Natural killer cell (primary cell): ENCODE measurements around the gene SCAF4. TPM values are rescaled to one million over a fixed set of nuclear protein-coding genes. Genes with fewer than 3 reads are reported as not detected.

Experiments used
- ATAC-seq, 3 donors: fragments of 150-1000 bp in 2 of 3; fragments of 200-7000 bp in 1 of 3; cut with Tn5 transposase; 1 replicate in 1 of 3; 2 replicates in 2 of 3; pipeline ENCODE4 v1.10.0; 2021; ENCODE audit warnings: mild to moderate bottlenecking in 2 of 3, moderate library complexity in 2 of 3
- DNase-seq, 2 donors: peaks; one replicate each; pipeline versions ENCODE4 v3.0.0 to v3.0.0-alpha.2; 2013 to 2021; ENCODE audit warnings: mixed read lengths in 1 of 2
- H3K27ac ChIP-seq: one replicate; pipeline ENCODE4 v1.5.1; 2013; ENCODE audit warnings: mild to moderate bottlenecking, low read length
- H3K27me3 ChIP-seq: one replicate; pipeline ENCODE4 v1.6.1; 2013; ENCODE audit warnings: low read length; ENCODE audit not compliant: control insufficient read depth, insufficient read depth
- H3K36me3 ChIP-seq: one replicate; pipeline ENCODE4 v1.6.1; 2013; ENCODE audit warnings: low read length; ENCODE audit not compliant: control insufficient read depth, insufficient read depth
- H3K4me1 ChIP-seq: one replicate; pipeline ENCODE4 v1.6.1; 2013; ENCODE audit warnings: low read length; ENCODE audit not compliant: control insufficient read depth, insufficient read depth
- H3K4me3 ChIP-seq: one replicate; pipeline ENCODE4 v1.5.1; 2013; ENCODE audit warnings: low read length
- H3K9me3 ChIP-seq: one replicate; pipeline ENCODE4 v1.6.1; 2013; ENCODE audit warnings: low read length; ENCODE audit not compliant: control insufficient read depth, insufficient read depth
- H3K27ac Mint-ChIP-seq, 2 donors: one replicate each; pipeline ENCODE4 v1.8.0; 2022; ENCODE audit warnings: mild to moderate bottlenecking in 2 of 2, mixed read lengths in 2 of 2, moderate library complexity in 1 of 2
- H3K27me3 Mint-ChIP-seq, 2 donors: one replicate each; pipeline ENCODE4 v1.8.0; 2022; ENCODE audit warnings: low read depth in 2 of 2, mixed read lengths in 2 of 2
- H3K36me3 Mint-ChIP-seq: one replicate; pipeline ENCODE4 v1.8.0; 2022; ENCODE audit warnings: mixed read lengths
- H3K4me1 Mint-ChIP-seq, 2 donors: one replicate each; pipeline ENCODE4 v1.8.0; 2022; ENCODE audit warnings: mixed read lengths in 2 of 2
- H3K4me3 Mint-ChIP-seq: one replicate; pipeline ENCODE4 v1.8.0; 2022; ENCODE audit warnings: mild to moderate bottlenecking, moderate library complexity, mixed read lengths
- H3K9me3 Mint-ChIP-seq, 2 donors: one replicate each; pipeline ENCODE4 v1.8.0; 2022; ENCODE audit warnings: mixed read lengths in 2 of 2
- CTCF ChIP-seq: fragments of 200-600 bp; IDR thresholded peaks from one replicate; pipeline ENCODE4 v1.8.0; 2022; ENCODE audit warnings: antibody characterized with exemption
- WGBS: methylation state at CpG from one replicate; pipeline ENCODE4 v1.1.7; 2013; ENCODE audit warnings: missing lambda C conversion rate; ENCODE audit not compliant: insufficient coverage; 5-methylcytosine and 5-hydroxymethylcytosine counted together
- intact Hi-C: fragments of 100-400 bp; cut with micrococcal nuclease; formaldehyde crosslinking; loops from one replicate; pipeline ENCODE4 v1.14.2; 2022
- total RNA-seq, 4 donors: library from RNA; stranded (reverse); fragments of 120-200 nt in 1 of 4; gene quantifications; one replicate each; pipeline versions ENCODE4 v1.2.3 to v1.2.4, GENCODE V29; 2013 to 2022

Gene SCAF4
- total RNA-seq, 3 donors from 2014 or later (not counting 1 experiment from before 2014, with no cell fraction given), result 93.2 to 109 (median 101) TPM

DNA sequence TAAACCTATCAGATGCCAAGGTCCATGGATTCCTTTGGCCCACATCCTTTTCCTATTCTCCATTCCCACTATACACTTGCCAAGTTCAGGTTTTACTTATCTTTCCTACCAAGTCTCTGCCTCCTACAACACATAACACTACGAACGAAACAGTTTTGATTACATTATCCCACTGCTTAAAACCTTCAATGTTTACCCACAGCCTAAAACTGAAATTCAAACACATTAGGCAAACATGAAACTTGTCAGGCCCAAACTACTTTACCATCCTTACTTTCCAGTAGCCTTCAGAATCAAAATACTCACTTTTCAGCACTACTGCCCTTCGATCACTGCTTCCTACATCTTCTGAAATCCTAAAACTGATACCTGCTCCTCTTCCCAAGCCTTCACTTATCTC is 3.0 kb downstream of the SCAF4 start:
- no peak for ATAC-seq
- 91% methylated on average over 3 of the region's 3 CpGs for WGBS
- no peaks in the 10 kb centered on the region for H3K36me3 ChIP-seq
- peaks cover 20 to 26% of the 10 kb centered on the region in 2 donors for H3K4me1 Mint-ChIP-seq
- TF ChIP-seq CTCF, result no peak
- DNase-seq, result no peak
- no peaks in the 10 kb centered on the region for H3K9me3 Mint-ChIP-seq
- H3K27me3 ChIP-seq, result no peaks in the 10 kb centered on the region
- no peak overlapping the region for H3K27ac ChIP-seq
- H3K36me3 Mint-ChIP-seq, result no peaks in the 10 kb centered on the region
- no peak overlapping the region for H3K4me3 ChIP-seq
- intact Hi-C loops, result no loop called here
- no peak overlapping the region for H3K4me3 Mint-ChIP-seq
- no peak overlapping the region for H3K27ac Mint-ChIP-seq
- H3K9me3 ChIP-seq, result no peaks in the 10 kb centered on the region
- H3K4me1 ChIP-seq, result peaks cover 21% of the 10 kb centered on the region
- H3K27me3 Mint-ChIP-seq, result no peaks in the 10 kb centered on the region

DNA sequence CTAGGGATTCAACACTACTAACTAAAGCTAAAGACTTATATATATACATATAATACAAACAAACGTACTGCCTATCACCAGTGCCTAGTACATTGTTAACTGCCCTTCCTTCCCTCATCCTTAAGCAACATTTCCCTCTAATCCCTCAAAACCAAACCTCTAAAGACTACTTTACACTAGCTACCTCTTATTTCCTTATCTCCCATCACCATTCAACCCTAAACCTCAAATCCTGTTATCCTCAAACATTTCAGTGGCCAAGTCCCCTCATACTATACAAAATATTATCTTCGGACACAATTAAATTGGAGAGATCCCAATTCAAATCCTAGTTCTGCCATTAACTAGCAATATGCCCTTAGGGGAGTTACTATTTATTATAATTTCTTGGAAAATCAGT is 3.7 kb downstream of the SCAF4 start:
- H3K27ac ChIP-seq, result no peak overlapping the region
- ATAC-seq (no peak), DNase-seq (no peak)
- no peak overlapping the region for H3K27ac Mint-ChIP-seq
- H3K27me3 ChIP-seq, result no peaks in the 10 kb centered on the region
- no peaks in the 10 kb centered on the region for H3K9me3 ChIP-seq
- H3K9me3 Mint-ChIP-seq, result no peaks in the 10 kb centered on the region
- H3K4me3 ChIP-seq, result no peak overlapping the region
- H3K4me3 Mint-ChIP-seq, result no peak overlapping the region
- peaks cover 14% of the 10 kb centered on the region for H3K4me1 ChIP-seq
- H3K36me3 ChIP-seq, result no peaks in the 10 kb centered on the region
- no peaks in the 10 kb centered on the region for H3K27me3 Mint-ChIP-seq
- 76% methylated on average over 1 of the region's 2 CpGs for WGBS
- intact Hi-C loops, result no loop called here
- TF ChIP-seq CTCF, result no peak
- H3K36me3 Mint-ChIP-seq, result no peaks in the 10 kb centered on the region
- H3K4me1 Mint-ChIP-seq, result peaks cover 25 to 32% of the 10 kb centered on the region in 2 donors

DNA sequence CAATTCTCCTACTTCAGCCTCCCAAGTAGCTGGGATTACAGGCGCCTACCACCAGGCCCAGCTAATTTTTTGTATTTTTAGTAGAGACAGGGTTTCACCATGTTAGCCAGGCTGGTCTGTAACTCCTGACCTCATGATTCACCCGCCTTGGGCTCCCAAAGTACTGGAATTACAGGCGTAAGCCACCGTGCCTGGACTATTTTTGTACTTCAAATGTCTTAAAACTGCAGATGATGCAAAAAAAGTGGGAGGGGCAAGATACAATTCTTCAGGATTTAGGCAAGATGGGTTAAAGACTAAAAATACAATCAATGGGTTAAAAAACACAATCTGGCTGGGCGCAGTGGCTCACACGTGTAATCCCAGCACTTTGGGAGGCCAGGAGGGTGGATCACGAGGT is 4.7 kb downstream of the SCAF4 start:
- Mint-ChIP-seq H3K9me3 (no peaks in the 10 kb centered on the region), H3K27ac (no peak overlapping the region), H3K36me3 (no peaks in the 10 kb centered on the region), H3K27me3 (no peaks in the 10 kb centered on the region), H3K4me3 (no peak overlapping the region), H3K4me1 (peaks cover 27 to 33% of the 10 kb centered on the region in 2 donors)
- Histone ChIP-seq H3K27me3 (no peaks in the 10 kb centered on the region), H3K9me3 (no peaks in the 10 kb centered on the region), H3K4me3 (no peak overlapping the region), H3K4me1 (peaks cover 5% of the 10 kb centered on the region), H3K27ac (no peak overlapping the region), H3K36me3 (no peaks in the 10 kb centered on the region)
- TF ChIP-seq CTCF, result no peak
- WGBS, result 93% methylated on average over 7 of the region's 7 CpGs
- intact Hi-C loops, result no loop called here
- DNase-seq (no peak), ATAC-seq (no peak)

- Histone ChIP-seq H3K4me3 (no peak overlapping the region), H3K9me3 (no peaks in the 10 kb centered on the region), H3K4me1 (peaks cover 9% of the 10 kb centered on the region), H3K36me3 (no peaks in the 10 kb centered on the region), H3K27me3 (no peaks in the 10 kb centered on the region), H3K27ac (no peak overlapping the region)
- WGBS, result 98% methylated on average over 4 of the region's 4 CpGs
- Mint-ChIP-seq H3K4me1 (peaks cover 33 to 39% of the 10 kb centered on the region in 2 donors), H3K4me3 (no peak overlapping the region), H3K9me3 (no peaks in the 10 kb centered on the region), H3K27ac (no peak overlapping the region), H3K36me3 (no peaks in the 10 kb centered on the region), H3K27me3 (no peaks in the 10 kb centered on the region)
- ATAC-seq (no peak), DNase-seq (no peak)
- intact Hi-C loops, result no loop called here
- no peak for TF ChIP-seq CTCF
Observed at GRCh38 chr21:31726407-31726806, 5.5 kb downstream of the SCAF4 start.
